Activated gamma-delta T cell treated with anti-CD3 and anti-CD28 coated beads, Interleukin-2, amount 50 U/mL, for 16 hours (primary cell): Measurements from ENCODE around the gene FANCC.
"Not testable (repeated sequence)": the region's sequence is repeated elsewhere in the genome, so short reads cannot be mapped to it uniquely, and the experiment has no call there.

ENCODE experiments used
- DNase-seq: peaks from one replicate; pipeline ENCODE4 v3.0.0-alpha.2; 2020; ENCODE audit warnings: low read depth

The FANCC gene

GRCh38 chr9:95229230-95229915 is 88.1 kb downstream of the FANCC start:
- no peak for DNase-seq

GRCh38 chr9:95226921-95227320 is 90.6 kb downstream of the FANCC start:
- DNase-seq = no peak

- DNase-seq = no peak
Observed at GRCh38 chr9:95225726-95226106, 91.8 kb downstream of the FANCC start.

GRCh38 chr9:95225076-95225725 is 92.3 kb downstream of the FANCC start:
- DNase-seq = no peak

DNA sequence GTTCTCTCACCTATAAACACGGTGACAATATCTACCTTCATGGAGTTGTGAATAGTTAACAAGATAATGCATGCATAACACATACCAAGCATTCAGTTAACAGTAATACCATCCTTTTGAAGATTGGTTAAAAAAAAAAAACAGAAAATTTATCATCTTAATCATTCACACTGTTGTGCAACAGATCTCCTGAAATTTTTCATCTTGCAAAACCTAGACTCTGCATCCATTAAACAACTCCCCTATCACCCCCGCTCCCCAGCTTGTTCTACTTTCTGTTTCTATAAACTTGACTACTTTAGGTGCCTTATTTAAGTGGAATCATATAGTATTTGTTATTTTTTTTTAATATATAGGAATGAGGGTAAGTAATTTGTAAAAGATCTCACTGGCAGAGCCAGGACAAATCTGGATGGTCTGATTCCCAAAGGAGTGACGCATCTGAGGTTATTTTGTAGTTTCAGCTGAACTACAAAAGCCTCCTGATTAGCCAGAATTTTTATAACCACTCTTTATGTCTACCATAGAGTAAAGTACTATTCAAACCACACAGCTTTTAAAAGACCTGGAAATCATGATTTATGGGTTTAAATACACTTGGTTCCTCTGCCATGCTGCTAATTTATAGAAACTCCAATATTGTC is 93.0 kb downstream of the FANCC start:
- no peak for DNase-seq

DNA sequence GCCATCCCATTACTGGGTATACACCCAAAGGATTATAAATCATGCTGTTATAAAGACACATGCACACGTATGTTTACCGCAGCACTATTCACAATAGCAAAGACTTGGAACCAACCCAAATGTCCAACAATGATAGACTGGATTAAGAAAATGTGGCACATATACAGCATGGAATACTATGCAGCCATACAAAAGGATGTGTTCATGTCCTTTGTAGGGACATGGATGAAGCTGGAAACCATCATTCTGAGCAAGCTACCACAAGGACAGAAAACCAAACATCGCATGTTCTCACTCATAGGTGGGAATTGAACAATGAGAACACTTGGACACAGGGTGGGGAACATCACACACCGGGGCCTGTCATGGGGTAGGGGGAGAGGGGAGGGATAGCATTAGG is 97.2 kb downstream of the FANCC start:
- DNase-seq = not testable (repeated sequence)

DNA sequence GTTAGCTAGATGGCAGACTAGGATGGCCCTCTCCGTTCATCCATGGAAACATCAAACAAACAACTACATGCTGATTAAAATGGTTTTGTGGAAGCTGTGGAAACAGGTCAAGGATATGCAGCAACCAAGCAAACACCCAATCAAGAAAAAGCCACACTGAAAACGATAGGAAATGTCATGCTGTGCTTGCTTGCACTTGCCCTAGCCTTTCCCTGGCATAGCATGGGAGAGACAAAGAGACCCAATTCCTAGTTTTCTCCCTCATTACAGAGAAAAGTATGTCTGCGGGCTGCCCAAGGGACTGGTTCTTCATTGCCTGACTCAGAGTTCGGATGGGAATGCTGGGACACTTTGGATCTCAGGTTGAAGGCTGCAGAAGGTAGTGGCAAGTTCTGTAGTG is 98.7 kb downstream of the FANCC start:
- no peak for DNase-seq

GRCh38 chr9:95217936-95218335 is 99.6 kb downstream of the FANCC start:
- no peak for DNase-seq

DNA sequence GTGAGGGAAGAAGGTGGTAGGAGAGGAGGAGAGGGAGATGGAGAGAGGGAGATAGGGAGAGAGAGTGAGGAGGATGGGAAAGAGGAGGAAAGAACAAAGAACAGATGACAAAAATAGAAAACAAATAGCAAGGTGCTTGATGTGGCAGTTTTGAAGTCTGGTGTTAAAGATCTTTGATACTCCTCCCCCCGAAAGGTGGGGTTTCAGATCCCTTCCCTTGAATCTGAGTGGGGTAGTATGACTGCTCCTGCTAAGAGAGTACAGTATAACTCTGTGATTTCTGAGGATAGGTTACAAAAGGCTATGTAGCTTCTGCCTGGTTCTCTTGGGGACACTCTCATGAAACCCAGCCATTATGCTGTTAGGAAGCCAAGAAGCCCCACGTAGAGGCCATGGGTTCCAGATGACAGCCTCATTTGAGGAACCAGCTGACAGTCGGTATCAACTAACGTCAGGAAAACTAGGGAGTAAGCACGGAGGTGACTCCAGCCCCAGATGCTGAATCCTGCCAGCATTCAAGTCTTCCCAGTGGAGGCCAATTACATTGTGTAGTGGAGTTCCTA is 102.1 kb downstream of the FANCC start:
- no peak for DNase-seq

DNA sequence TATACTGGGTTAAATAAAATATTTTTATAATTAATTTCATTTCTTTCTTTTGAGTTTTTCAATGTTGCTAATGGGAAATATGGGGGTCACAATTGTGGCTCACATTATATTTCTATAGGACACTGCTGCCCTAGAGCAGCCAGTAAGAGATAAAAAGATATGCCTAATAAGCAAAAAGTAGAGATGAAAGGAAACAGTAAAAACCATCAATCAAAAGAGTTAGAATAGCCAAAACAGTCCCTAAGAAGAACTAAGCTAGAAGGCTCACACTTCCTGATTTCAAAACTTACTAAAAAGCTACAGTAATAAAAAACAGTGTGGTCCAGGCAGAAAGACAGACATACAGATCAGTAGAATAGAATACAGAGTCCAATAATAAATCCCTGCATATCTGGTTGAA is 104.4 kb downstream of the FANCC start:
- DNase-seq = no peak

DNA sequence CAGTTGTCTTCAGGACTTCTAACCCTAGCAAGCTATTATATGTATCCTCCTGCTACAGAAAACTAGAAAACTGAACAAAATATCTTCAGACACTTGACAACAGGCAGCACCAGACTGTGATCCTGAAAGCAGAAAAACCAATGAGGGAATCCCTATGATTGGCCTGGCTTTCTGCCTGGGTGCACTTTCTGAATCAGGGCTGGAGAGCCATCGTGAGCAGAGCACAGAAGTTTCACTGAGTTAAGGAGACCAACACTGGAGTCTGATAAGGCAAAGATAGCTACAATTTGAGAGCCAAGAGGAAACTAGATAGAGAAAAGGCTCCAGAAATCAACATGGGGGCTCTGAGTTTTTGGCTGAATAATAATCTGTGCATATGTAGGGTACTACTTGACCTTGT is 106.5 kb downstream of the FANCC start:
- no peak for DNase-seq

GRCh38 chr9:95207403-95207802 is 110.1 kb downstream of the FANCC start:
- no peak for DNase-seq

DNA sequence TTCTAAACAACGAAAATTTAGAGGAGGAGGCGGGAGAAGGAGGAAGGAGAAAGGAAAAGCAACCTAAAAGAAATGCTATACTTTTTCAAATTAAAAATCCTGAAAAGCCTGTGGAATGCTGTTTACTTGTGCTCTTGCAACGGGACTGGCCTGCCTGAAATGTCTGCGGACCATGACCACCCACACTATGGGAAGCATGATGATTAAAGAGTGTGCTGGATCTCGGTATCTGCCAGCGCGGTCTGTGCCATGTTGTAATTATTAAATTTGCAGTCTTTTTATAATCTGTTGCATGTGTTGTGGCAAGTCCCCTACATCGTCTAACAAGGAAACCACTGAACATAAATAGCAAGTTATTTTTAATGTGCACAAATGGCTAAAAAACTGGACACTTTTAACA is 111.4 kb downstream of the FANCC start:
- DNase-seq = no peak

GRCh38 chr9:95204710-95205109 is 112.8 kb downstream of the FANCC start:
- no peak for DNase-seq

- DNase-seq = no peak
Observed at GRCh38 chr9:95204310-95204709, 113.2 kb downstream of the FANCC start.

GRCh38 chr9:95203019-95203418 is 114.5 kb downstream of the FANCC start:
- DNase-seq = not testable (repeated sequence)

- no peak for DNase-seq
Observed at GRCh38 chr9:95202076-95202681, 115.3 kb downstream of the FANCC start.

DNA sequence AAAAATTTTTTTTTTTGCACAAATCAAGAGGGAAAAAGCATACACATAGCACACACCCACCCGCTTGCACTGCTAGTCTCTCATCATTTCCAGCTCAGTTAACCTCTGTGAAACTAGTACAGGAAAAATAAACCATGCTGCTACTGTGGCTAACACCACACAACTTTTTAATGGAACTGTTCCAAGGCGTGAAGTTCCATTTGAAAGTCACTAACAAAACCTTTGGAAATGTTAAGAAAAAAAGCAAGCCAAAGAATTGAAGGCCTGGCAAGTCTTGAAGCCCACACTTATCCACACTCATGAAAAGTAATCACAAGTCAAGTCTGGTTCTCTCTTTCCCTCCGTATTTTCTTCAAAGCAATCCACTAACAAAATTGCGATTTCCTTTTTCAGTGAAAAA is 116.3 kb downstream of the FANCC start:
- no peak for DNase-seq

DNA sequence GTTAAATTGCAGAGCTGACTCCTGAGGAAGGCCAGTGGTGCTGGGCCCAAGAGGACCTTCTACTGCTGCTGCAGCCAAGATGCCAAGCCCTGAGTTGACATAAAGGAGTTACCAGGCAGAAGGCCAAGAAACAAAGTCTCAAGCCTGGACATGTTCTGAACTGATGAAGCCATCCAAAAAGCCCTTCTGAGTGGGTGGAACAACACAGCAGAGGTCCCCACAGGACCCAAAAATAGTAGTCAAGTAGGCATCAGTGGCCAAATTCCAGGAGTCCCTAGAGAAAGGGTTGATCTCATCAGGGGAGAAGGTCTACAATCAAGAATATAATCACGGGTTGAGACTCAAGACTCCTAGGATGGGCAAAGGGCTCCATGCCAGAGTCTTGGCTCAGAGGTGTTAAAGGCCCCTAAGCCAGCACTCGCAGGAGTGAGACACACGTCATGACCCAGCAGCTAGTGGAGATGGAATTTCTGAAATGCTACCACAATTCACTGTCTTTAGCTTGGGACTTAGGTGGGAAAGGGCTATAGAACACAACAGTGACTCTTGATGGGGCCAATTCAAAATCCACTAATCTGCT is 119.7 kb downstream of the FANCC start:
- DNase-seq = no peak

GRCh38 chr9:95193480-95193879 is 124.0 kb downstream of the FANCC start:
- no peak for DNase-seq

DNA sequence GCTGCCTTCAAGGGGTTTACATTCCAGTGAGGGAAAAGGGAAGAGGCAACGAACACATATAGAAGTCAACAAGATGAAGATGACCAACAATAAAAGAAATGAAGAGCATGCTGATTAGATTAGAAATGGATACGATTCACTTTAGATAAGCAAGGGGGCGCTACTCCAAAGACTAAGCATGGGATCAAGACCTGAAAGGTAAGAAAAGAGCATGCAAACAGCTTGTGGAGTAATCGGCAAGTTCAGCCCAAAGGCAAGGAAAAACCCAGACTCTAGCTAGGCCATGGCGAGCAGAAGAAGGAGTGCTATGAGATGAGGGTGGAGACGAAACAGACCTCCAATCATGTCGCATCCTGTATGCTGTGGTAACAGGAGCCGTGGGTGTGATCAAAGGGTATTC is 124.4 kb downstream of the FANCC start:
- no peak for DNase-seq

DNA sequence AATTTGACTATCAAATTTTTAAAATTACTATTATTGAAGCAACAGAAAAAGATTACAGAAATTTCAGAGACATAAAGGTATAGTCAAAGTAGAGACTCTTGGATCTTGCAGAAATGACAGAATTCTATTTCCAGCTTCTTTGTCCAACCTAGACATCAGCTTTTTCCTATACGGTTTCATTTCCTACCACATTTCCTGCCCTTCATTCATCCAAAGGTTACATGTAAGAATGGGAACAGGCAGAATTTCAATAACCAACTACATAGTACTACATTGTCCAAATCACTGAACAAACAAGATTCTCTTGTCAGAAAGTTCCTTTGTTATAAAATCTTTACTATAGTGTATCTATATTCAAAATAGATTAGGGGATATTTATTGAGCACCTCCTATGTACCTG is 124.9 kb downstream of the FANCC start:
- DNase-seq = no peak
